ENCODE data around the gene SLCO4C1.

GRCh38 chr5:102324714-102325113 is 28.6 kb upstream of the SLCO4C1 start:
- TF ChIP-seq ELK4 (CRISPR knock-in tag; IDR thresholded peaks at IDR 0.05; ENCODE audit: borderline replicate concordance) (no peak), NR2F6 (IDR thresholded peaks at IDR 0.05) (no peak), NR2F6 (CRISPR knock-in tag; IDR thresholded peaks at IDR 0.05) (no peak), TAF1 (CRISPR knock-in tag; IDR thresholded peaks at IDR 0.05) (no peak), CTCF (CRISPR knock-in tag; IDR thresholded peaks at IDR 0.05) (no peak), RERE (CRISPR knock-in tag; IDR thresholded peaks at IDR 0.05; ENCODE audit: low read depth) (no peak), ZNF747 (CRISPR knock-in tag; IDR thresholded peaks at IDR 0.05; ENCODE audit: borderline replicate concordance) (no peak), SRSF9 (IDR thresholded peaks at IDR 0.05; ENCODE audit: borderline replicate concordance, insufficient read depth, low read depth, low read length, poor library complexity, severe bottlenecking) (no peak), HOXD1 (CRISPR knock-in tag; IDR thresholded peaks at IDR 0.05) (no peak), ZNF609 (CRISPR knock-in tag; IDR thresholded peaks at IDR 0.05; ENCODE audit: borderline replicate concordance) (no peak), TBX2 (CRISPR knock-in tag; IDR thresholded peaks at IDR 0.05; ENCODE audit: borderline replicate concordance) (no peak), RNF2 (conservative IDR thresholded peaks at IDR 0.05; ENCODE audit: low read depth) (no peak), ZNF407 (CRISPR knock-in tag; IDR thresholded peaks at IDR 0.05; ENCODE audit: not compliant biosample characterization) (no peak), KLF11 (CRISPR knock-in tag; IDR thresholded peaks at IDR 0.05) (no peak)
